M059J (cell line): ENCODE data around the gene TXNRD3. TPM values are rescaled to one million over a fixed set of nuclear protein-coding genes. Genes with fewer than 3 reads are reported as not detected.
"Not testable (repeated sequence)": the region's sequence is repeated elsewhere in the genome, so short reads cannot be mapped to it uniquely, and the experiment has no call there.

Experiments used
- DNase-seq: peaks from one replicate; pipeline ENCODE4 v3.0.0-alpha.2; 2012; ENCODE audit warnings: low read depth
- total RNA-seq: library from RNA; depleted of rRNA; stranded (reverse); fragments of >200 nt; shearing (Covaris generic); gene quantifications from 2 replicates; pipeline ENCODE4 v1.2.3, GENCODE V29; 2014

The TXNRD3 gene
- total RNA-seq, 1 experiment from 2014 or later = 7.8 TPM

DNA sequence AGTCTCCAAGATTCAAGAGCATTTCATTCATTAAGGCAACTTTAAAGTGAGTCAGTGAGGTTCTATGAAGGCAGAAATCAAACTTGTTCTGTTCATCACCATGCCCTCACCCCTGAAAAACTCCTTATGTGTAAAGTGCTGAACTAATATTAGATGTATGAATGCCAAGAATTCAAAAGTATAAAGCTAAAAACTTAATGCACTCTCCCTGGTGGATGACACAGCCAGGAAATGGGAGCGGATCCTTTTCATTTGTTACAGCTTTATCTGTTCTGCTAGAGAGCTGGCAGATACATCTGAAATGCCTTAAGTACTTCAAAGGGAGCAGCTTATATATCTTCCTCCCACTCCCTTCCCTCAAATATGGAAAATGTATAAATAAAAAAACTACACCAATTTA, 8.2 kb downstream of the TXNRD3 start:
- no peak for DNase-seq

DNA sequence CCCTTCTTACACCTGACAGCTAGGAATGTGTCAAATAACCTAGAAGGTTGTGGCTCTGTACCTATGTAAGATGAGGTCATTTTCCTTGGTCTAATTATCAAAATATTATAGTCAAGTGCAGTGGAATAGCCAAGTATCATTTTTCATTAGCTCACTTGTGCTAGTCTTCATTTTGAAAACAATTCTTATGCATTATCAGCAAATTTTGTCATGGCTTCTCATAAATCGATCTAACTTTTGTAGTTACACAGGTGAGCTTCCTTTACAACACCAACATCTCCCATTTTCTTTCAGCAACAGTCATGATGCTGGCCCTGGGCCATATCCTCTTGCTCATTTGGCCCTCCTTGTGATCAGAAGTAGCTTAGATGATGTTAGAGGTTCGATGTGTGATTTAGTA, 10.3 kb downstream of the TXNRD3 start:
- no peak for DNase-seq

GRCh38 chr3:126638790-126639189, 16.1 kb downstream of the TXNRD3 start:
- no peak for DNase-seq

- no peak for DNase-seq
These were observed 18.5 kb downstream of the TXNRD3 start for GRCh38 chr3:126636436-126636835.

DNA sequence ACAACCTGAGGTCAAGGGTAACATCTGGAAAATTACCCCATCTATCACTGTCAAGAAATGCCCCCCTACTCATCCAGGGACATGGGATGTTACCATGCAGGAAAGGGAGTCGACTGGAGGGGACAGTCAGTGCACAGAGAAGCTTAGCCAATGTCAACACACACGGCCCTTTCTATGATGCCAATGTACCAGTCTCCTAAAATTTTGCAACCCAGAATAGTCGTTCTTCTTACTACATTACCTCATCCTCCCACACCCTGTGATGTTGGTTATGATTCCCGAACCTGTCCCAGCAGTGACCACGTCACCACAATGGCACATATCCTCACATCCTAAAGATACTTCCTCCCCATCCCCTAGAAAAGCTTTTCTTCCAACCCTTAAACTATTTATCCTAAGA, 20.1 kb downstream of the TXNRD3 start:
- no peak for DNase-seq

DNA sequence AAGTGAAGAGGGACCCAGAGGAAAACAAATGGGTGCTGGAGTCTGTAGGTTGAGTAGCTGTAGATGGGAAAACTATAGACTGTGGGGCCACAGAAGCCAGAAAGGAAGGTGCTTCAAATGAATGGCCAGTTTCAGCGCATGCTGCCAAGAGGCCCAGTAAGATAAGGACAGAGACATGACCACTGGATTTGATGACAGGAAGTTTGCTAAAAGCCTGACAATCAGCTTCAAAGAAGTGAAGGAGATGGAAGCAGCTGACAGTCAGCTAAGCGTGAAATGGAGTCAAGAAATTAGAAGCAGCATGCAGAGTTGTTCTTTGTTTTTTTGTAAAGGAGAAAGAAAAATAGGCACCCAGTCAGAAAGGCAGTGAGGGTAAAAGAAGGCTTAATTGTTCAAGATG, 24.9 kb downstream of the TXNRD3 start:
- DNase-seq = no peak

- DNase-seq = not testable (repeated sequence)
These were observed 29.2 kb downstream of the TXNRD3 start for GRCh38 chr3:126625735-126626134.

- DNase-seq = no peak
These were observed 32.2 kb downstream of the TXNRD3 start for GRCh38 chr3:126622694-126623093.

GRCh38 chr3:126621627-126622345, 33.1 kb downstream of the TXNRD3 start:
- DNase-seq = peak; percentile 56

DNA sequence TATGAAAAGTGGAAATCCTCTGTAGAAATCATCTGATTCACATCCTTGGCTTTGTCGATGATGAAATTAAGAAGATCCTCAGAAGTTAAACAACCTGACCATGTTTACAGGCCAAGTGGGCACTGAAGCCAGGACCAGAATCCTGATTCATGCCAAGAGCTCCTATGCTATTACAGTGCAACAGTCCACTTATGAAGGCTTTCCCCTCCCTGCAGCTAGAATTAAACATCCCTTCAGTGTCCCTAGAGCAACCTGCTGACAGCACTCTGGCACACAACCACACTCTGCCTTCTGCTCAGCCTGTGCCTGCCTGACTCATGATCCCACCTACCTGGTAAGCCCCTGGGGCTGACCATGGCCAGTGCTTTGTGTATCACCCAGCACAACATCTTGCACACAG, 33.8 kb downstream of the TXNRD3 start:
- DNase-seq = peak; percentile 83

DNA sequence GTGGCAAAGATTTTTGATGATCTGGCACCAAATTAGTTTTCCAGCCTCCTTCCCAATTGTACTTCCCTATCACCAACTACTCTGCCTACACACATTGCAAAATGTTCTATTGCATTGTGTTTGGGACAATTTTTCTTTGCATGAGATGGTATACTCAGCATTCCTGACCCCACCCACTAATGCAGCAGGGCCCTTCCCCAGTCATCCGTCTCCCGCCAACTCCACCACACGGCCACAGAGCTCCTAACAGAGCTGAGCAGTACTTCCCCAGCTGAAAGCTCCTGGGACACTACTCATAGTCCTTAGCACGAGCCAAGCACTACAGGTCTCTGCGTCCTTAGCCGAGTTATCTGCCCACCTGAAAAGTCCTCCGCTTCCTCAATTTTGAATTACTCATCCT, 34.2 kb downstream of the TXNRD3 start:
- no peak for DNase-seq

- DNase-seq = no peak
These were observed 36.2 kb downstream of the TXNRD3 start for GRCh38 chr3:126618760-126619159.

GRCh38 chr3:126618021-126618420, 36.9 kb downstream of the TXNRD3 start:
- DNase-seq = peak; percentile 47

GRCh38 chr3:126617571-126617970, 37.4 kb downstream of the TXNRD3 start:
- no peak for DNase-seq

- peak; percentile 46 for DNase-seq
These were observed 38.0 kb downstream of the TXNRD3 start for GRCh38 chr3:126616931-126617330.

GRCh38 chr3:126613479-126614188, 41.3 kb downstream of the TXNRD3 start:
- no peak for DNase-seq

GRCh38 chr3:126612479-126613205, 42.3 kb downstream of the TXNRD3 start:
- no peak for DNase-seq

- no peak for DNase-seq
These were observed 45.0 kb downstream of the TXNRD3 start for GRCh38 chr3:126609909-126610308.

DNA sequence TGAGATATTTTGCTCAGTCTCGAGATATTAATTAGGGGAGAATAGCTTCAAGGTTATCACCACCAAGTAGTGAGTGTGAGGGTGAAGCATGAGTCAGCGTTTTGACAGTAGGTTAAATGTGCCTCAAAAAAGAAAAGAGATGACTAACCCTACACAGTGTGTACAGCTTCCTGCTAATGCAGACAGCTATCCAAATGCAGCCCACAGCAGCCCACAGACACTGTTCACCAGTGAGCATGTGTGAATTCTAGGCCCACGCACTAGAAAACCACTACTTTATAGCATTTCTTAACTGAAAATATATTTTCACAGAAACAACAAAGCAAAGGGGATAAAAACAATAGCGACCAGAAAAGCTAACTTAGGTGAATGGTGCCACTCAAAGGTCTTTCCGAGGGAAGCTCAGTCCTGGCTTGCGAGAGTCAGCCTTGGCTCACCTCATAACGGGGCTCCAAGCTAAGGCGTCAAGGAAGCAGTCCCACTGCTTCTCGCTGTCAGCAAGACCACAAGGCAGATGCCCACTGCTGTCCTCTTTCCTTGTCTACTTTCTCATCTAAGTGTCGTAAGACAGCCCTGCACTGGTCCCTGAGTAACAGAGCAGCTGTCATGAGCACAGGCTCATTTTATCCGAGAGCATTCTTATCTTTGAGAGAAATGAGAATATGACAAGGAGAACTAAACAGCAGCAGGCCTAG, 47.6 kb downstream of the TXNRD3 start:
- DNase-seq = peak; percentile 69

- DNase-seq = no peak
These were observed 48.9 kb downstream of the TXNRD3 start for GRCh38 chr3:126606001-126606400.

GRCh38 chr3:126604691-126605090, 50.2 kb downstream of the TXNRD3 start:
- no peak for DNase-seq

DNA sequence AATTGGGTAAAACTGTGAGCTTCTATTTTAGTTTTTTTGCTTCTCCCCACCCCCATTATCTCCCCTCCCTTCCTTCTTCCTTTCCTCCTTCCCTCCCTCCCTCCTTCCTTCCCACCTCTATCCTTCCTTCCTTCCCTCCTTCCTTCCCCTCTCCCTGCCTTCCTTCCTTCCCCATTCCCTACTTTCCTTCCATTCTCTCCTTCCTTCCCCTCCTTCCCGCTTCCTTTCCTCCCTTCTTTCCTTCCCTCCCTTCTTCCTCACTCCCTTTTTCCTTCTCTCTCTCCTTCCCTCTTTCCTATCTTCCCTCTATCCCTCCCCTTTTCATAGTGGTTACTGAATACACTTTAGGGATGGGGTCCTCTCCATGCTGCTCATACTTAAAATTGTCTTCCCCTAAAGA, 55.8 kb downstream of the TXNRD3 start:
- no peak for DNase-seq
